Stromal cell of bone marrow (primary cell): ENCODE measurements around the gene ARHGAP8.

Experiments used
- DNase-seq: peaks from one replicate; pipeline ENCODE4 v3.0.0-alpha.2; 2012; ENCODE audit warnings: low read depth

The ARHGAP8 gene

GRCh38 chr22:44752285-44753188 lies at the start of gene ARHGAP8:
Gene ARHGAP8 (plus strand): TSS chr22:44752575. CDS start chr22:44786528, 33,953 bp downstream.
- no peak for DNase-seq

- DNase-seq: no peak
Observed at GRCh38 chr22:44703255-44703870, 49.0 kb upstream of the ARHGAP8 start.

- no peak for DNase-seq
Observed at GRCh38 chr22:44704159-44705021, 48.0 kb upstream of the ARHGAP8 start.

GRCh38 chr22:44705022-44705297 lies 47.4 kb upstream of the ARHGAP8 start:
- no peak for DNase-seq

- DNase-seq: no peak
Observed at GRCh38 chr22:44706488-44706887, 45.9 kb upstream of the ARHGAP8 start.

- no peak for DNase-seq
Observed at GRCh38 chr22:44707178-44707577, 45.2 kb upstream of the ARHGAP8 start.

GRCh38 chr22:44707752-44708151 lies 44.6 kb upstream of the ARHGAP8 start:
- no peak for DNase-seq

- no peak for DNase-seq
Observed at GRCh38 chr22:44709881-44710392, 42.4 kb upstream of the ARHGAP8 start.

GRCh38 chr22:44710474-44711240 lies 41.7 kb upstream of the ARHGAP8 start:
- DNase-seq: no peak

- DNase-seq: no peak
Observed at GRCh38 chr22:44711241-44711560, 41.2 kb upstream of the ARHGAP8 start.

- DNase-seq: no peak
Observed at GRCh38 chr22:44711690-44712555, 40.5 kb upstream of the ARHGAP8 start.

- no peak for DNase-seq
Observed at GRCh38 chr22:44712962-44713361, 39.4 kb upstream of the ARHGAP8 start.

GRCh38 chr22:44714703-44715350 lies 37.5 kb upstream of the ARHGAP8 start:
- no peak for DNase-seq

GRCh38 chr22:44718418-44718817 lies 34.0 kb upstream of the ARHGAP8 start:
- no peak for DNase-seq

GRCh38 chr22:44719586-44720368 lies 32.6 kb upstream of the ARHGAP8 start:
- no peak for DNase-seq

GRCh38 chr22:44721213-44721612 lies 31.2 kb upstream of the ARHGAP8 start:
- no peak for DNase-seq

- DNase-seq: no peak
Observed at GRCh38 chr22:44722611-44723010, 29.8 kb upstream of the ARHGAP8 start.

GRCh38 chr22:44723801-44724200 lies 28.6 kb upstream of the ARHGAP8 start:
- DNase-seq: no peak

- no peak for DNase-seq
Observed at GRCh38 chr22:44724416-44724815, 28.0 kb upstream of the ARHGAP8 start.

- DNase-seq: no peak
Observed at GRCh38 chr22:44724859-44725258, 27.5 kb upstream of the ARHGAP8 start.
